ENCODE data around the gene GPR171.
A peak's percentile ranks its signal among the peaks of the same experiment; 100 is the strongest.
"Not testable (repeated sequence)": the region's sequence is repeated elsewhere in the genome, so short reads cannot be mapped to it uniquely, and the experiment has no call there.

Gene GPR171, protein sequence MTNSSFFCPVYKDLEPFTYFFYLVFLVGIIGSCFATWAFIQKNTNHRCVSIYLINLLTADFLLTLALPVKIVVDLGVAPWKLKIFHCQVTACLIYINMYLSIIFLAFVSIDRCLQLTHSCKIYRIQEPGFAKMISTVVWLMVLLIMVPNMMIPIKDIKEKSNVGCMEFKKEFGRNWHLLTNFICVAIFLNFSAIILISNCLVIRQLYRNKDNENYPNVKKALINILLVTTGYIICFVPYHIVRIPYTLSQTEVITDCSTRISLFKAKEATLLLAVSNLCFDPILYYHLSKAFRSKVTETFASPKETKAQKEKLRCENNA

DNA sequence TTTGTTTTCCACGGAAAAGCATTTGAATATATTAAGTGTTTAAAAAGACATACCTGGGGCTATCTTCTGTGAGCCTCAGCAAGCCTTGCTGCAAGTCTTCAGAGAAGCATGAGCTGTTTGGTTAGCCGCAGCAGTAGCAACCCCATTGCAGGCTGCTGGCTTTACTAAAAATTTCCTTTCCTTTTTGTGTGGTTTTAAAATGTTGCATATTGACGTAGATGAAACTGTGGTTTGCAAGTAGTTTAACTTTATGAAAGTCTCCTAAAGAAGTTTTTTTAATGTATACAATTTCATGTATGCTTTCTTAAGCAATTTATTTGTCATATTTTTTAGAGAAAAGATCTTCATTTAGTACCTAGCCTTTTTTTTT lies at the start of gene GPR171:
Gene GPR171, minus strand, starts transcription at position 166 of the 370 bp plus-strand sequence. CDS start 3,830 bp downstream, outside the sequence.
- DNase-seq (ENCODE audit: low spot score): no peak

DNA sequence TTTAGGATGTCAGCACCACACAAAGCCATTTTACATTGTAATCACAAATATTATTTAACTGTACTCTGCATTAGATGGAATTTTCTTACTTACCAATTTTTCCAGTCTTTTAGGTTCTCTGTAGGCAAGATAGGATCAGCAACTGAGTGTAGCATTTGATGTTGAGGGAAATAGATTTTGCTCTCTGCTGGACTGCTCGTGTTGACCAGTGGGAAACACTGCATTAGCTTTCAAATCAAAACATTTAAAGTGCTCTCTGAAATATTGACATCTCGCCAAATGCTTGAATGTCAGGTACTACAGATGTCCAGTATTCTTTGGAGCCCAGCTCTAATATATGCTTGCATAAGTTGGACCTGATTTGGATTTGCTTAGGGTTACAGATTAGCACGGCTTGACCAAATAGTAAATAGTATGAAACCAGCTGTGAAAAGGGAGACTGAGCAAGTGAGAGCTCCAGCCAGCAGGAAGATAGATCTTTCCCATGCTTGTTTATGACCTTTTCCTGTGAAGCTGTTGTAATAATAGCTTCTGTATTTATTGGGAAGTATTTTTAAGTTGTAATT lies 45.8 kb upstream of the GPR171 start:
- no peak for DNase-seq (ENCODE audit: low spot score)

DNA sequence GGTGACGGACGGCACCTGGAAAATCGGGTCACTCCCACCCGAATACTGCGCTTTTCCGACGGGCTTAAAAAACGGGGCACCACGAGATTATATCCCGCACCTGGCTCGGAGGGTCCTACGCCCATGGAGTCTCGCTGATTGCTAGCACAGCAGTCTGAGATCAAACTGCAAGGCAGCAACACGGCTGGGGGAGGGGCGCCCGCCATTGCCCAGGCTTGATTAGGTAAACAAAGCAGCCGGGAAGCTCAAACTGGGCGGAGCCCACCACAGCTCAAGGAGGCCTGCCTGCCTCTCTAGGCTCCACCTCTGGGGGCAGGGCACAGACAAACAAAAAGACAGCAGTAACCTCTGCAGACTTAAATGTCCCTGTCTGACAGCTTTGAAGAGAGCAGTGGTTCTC lies 39.0 kb upstream of the GPR171 start:
- DNase-seq (ENCODE audit: low spot score): not testable (repeated sequence)

DNA sequence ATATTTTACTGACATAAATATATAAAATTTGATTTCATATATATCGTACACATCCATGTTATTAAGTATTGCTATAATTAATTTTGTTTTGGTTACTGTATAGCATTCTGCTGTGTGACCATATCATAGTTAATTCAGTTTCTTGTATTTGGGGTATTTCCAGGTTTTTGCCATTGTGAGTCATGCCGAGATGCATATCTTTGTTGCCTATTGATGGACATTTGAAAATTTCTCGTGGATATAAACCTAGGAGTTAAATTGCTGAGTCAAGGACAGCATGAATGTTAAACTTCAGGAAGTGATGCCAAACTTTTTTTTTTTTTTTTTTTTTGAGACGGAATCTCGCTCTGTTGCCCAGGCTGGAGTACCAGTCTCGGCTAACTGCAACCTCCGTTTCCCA lies 33.7 kb upstream of the GPR171 start:
- no peak for DNase-seq (ENCODE audit: low spot score)

DNA sequence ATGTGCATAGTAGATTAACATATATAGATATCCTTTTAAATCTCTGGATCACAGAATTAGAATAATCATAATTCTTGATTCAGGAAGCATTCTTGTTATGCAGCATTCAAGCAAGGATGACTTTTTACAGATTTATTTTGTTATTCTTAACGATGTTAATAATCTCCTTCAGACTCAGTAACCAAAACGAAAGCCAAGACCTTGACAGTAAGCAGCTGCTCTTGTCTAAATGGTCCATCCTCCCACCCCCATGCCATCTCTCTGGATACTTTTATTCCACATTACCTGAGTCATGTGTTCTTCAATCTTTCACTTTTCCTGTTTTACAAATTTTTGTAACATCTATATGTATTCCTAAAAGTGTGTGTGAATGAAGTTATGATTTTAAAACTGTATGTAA lies 33.3 kb upstream of the GPR171 start:
- no peak for DNase-seq (ENCODE audit: low spot score)

DNA sequence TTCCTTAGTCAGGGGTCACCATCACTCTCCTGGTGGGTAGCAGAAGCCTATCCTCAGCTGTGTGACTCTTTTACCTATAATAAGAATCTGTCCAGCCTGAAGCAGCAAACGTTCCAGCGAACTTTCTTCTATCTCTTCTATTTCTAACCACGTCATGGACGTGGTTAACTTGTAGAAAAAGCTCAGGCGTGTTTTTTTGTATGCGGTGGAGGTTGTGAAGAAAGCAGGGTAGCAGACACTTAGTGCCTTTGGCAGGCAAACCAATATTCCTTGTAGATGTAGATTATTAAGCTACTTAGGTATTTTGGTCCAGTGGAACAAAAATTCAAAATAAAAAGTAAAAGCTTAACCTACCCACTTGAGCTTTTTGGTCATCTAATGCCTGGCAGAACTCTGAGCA lies 31.8 kb upstream of the GPR171 start:
- no peak for DNase-seq (ENCODE audit: low spot score)

DNA sequence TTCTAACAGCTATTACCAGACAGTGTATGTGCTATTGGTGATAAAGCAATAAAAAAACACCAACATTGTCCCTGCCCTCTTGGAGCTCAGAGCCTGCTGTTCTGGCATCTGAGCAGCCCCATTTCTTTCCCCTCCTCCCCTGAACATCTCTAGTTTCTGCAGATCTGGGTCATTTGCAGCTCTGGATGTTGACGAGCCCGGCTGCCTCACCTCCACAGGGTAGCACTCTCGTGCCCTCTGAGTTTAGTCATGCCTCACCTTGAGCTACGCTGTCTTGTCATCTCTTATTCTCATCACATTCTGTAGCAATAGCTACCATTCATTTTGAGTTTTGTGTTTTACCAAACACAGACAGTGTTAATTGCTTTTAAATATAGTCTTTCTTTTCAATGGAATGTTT lies 30.0 kb upstream of the GPR171 start:
- DNase-seq (ENCODE audit: low spot score): no peak

DNA sequence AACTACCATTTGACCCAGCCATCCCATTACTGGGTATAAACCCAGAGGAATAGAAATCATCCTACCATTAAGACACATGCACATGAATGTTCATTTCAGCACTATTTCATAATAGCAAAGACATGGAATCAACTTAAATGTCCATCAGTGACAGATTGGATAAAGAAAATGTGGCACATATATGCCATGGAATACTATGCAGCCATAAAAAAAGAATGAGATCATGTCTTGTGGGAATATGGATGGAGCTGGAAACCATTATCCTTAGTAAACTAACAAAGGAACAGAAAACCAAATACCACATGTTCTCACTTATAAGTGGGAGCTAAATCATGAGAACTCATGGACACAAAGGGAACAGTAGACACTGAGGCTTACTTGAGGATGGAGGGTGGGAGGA lies 29.4 kb upstream of the GPR171 start:
- not testable (repeated sequence) for DNase-seq (ENCODE audit: low spot score)

DNA sequence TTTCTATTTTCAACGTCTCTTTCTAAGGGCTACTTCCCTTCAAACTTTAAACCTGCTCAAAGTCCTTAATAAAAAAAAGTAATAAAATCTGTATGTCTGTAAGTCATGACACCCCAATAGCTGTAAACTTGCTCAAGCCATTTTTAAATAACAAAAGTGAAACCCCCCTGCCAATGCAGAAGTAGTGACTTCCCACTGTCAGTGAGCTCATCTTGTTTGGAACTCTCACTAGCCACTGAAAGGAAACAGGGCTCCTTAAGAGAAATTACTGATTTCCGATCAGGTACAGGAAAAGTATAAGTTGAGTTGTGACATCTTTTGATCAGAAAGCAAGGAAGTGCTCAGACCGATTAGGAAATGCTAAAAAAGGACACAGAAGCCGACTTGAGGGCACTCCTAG lies 27.6 kb upstream of the GPR171 start:
- peak; percentile 16 for DNase-seq (ENCODE audit: low spot score)

DNA sequence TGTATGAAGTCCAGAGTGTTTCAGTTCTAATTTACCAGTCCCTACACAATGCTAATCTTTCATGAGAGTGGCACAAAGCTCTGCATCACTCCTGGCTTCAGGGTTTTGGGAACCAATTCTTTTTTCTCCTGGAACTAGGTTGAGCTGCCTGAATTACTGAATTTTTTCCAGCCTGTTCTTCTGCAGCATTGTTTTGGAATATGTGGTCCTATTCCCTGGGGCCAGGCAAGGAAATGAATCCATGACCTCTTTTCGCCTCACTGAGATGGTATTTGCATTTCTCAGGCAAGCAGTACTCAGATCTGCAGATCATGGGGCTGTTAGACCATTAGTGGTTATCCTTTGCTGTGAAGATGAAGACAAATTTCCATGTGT lies 25.6 kb upstream of the GPR171 start:
- DNase-seq (ENCODE audit: low spot score): peak; percentile 4

DNA sequence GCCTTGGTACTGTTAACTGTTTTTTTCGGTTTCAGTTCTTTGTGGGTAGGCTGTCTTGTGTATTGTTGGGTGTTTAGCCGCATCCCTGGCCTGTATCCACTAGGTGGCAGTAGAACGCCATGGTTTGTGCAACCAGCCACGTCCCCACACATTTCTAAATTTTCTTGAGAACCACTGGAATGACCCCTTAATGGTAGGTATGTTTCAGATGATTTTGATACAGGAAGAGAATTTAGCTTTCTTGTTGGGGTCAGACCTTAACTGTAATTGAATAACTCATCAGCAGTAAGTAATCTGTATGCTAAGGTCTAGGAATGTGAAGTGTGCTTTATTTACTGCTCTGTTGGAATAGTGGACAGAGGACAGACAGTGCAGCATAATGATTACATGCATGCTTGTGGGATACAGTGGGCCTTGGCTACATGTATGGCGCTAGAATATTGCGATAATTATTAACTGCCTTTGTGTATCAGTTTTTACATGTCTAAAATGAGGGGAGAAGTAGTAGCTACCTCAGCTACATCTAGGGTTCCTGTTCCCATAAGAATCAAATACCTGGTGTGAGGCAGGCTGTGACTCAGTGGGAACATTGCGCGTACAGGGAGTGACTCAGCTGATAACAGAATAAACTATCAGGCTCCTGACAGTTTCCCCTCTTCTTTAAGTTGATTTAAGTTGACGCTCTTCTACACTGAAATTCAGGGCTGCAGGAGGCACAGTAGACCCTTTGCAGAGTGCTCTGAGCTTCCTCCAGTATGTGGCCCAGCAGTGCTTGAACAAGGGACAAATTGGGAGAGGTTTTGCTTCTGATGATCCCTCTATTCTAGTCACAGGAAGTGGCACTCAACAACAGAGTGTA lies 25.0 kb upstream of the GPR171 start:
- peak; percentile 91 for DNase-seq (ENCODE audit: low spot score)

DNA sequence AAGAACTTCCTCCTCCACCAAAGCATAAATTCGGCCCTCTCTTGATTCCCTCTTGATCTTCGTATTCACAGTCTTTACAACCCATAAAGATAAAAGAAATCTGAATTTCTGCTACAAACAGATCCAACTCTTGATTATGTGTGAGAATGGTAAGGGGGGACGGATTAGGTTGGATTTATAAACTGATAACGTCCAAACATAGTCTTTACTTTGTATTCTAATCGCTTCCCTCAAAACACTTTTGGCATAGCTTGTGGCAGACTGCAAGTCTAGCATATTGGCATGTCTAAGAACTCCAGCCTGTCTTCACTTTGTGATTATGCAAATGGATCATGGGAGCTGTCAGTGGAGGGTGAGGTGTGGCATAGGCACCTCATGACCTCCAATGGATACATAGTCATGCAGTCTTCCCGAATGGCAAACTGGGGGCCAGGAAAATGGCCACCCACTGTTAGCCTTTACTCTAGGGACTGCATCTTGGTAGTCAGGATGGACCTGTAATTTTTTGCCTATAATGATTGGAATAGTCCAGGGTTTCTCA lies 24.3 kb upstream of the GPR171 start:
- DNase-seq (ENCODE audit: low spot score): peak; percentile 8

DNA sequence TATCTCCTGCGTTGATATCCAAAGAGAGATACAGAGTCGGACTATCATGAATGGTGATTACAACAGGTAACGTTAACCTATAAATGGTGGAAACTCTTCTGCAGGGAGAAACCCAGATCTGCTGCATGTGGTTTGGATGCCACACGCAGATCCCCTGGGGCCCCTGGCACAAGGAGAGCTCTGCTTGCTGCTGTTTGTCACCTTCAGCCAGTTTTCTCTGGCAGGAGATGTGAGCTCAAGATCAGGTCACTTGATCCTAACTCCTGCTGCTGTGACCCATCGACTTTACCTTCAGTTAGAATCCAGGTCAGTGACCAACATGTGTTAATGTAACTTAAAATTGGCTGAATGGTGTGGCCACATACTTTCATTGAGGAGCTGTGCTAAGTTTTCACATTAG lies 23.8 kb upstream of the GPR171 start:
- no peak for DNase-seq (ENCODE audit: low spot score)

DNA sequence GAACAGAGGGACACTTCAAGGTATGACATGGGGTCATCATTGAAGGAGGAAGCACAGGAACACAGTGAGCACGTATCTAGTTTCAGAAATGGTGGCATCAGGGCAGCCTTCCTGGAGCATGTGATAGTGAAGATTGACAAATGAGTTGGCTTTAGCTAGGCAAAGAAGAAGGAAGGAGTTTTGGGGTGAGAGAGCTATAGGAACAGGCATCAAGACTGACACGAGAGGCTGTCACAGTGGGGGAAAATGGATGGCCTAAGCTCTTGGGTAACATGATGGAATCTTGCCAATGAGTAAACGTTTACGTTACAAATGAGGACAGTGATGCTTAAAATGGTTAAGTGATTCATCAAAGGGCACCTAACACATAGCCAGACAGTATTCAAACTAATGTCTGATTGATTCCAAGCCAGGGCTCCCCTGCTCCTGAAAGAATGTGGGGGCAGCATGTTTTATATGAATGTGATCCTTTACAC lies 23.1 kb upstream of the GPR171 start:
- no peak for DNase-seq (ENCODE audit: low spot score)

DNA sequence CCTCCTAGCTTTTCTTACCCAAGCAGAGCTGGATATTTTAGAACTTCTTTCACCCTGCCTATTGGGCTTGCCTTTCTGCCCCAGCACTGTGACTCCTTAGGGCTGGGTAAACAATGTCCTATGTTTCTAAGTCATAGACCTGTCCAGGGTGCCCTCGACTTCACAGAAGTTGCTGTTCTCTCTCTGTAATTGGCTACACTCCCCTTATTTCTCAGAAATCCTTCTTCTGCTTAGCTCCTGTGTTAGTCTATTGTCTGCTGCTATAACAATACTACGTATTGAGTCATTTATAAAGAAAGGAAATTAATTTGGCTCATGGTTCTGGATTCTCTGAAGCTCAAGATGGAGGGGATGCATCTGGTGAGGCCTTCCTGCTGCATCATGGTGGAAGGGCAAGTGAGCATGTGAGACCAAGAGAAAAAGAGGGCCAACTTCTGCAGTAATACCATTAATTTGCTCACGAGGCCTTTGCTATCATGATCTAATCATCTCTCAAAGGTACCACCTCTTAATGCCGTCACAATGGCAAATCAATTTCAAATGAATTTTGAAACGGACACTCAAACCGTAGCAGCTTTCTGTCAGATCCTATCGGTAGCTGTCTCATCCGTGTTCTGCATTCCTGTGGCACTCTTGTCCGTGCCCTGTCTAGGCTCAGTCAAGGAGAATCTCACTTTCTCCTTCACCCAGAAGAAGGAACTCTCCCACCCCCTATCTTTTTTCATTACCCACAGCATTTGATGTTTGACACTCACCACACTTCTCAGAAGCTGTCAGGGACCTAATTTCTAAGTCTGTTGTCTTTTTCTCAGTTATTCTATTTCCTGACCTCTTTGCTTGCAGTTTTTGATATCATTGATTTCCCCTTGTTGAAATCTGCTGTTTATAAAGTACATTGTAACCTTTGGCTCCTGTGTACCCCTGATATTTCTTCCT lies 22.3 kb upstream of the GPR171 start:
- no peak for DNase-seq (ENCODE audit: low spot score)

DNA sequence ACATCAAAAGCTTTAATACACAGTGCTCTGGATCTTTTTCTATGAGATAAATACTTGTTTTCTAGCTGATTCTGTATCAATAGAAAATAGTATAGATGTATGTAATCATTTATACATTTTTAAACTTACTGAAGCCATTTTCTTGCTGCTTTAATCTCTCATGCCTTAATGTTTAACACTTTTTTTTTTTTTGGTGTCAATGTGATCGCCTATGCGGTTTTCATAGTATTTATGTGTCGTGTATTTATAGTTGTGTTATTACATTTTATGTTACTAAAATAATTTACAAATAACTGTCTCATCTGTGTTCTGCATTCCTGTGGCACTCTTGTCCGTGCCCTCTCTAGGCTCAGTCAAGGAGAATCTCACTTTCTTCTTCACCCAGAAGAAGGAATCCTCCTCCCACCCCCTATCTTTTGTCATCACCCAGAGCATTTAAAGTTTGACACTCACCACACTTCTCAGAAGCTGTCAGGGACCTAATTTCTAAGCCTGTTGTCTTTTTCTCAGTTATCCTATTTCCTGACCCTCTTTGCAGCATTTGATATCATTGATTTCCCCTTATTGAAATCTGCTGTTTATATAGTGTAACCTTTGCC lies 21.4 kb upstream of the GPR171 start:
- no peak for DNase-seq (ENCODE audit: low spot score)

DNA sequence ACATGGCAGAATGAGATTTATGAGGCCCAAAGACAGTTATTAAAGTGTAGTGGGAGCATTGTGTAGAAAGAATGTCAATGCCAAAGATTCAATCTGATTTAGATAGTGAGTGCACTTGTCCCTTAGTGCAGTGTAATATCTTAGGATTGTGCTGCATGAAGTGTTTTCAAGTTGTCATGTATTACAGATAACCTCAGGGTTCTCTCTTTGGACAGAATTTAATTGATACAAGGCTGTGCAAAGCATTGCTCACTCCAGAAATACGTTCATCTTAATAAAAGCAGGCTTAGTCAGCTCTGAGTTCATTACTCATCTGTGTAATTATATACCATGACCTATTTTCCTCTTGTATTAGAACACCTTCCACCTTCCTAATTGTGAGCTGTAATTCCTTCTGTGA lies 16.0 kb upstream of the GPR171 start:
- no peak for DNase-seq (ENCODE audit: low spot score)

DNA sequence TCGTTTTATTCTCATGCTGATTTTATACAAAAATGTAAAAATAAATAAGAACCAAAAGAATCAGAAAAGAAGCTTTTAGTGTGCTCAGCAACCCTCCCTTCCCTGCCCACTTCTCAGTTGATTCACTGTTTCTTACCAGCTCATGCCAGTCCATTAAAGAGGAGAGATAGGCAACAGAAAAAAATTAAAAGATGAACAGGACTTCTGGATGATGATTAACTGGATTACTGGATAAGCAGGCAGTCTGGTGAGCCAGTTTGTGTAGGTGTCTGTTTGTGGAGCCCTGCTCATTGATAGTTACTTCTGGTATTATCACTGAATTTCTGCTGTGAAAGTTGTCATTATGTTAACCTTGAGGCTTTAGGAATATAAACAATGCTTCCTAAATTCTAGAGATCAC lies 15.1 kb upstream of the GPR171 start:
- DNase-seq (ENCODE audit: low spot score): peak; percentile 16

DNA sequence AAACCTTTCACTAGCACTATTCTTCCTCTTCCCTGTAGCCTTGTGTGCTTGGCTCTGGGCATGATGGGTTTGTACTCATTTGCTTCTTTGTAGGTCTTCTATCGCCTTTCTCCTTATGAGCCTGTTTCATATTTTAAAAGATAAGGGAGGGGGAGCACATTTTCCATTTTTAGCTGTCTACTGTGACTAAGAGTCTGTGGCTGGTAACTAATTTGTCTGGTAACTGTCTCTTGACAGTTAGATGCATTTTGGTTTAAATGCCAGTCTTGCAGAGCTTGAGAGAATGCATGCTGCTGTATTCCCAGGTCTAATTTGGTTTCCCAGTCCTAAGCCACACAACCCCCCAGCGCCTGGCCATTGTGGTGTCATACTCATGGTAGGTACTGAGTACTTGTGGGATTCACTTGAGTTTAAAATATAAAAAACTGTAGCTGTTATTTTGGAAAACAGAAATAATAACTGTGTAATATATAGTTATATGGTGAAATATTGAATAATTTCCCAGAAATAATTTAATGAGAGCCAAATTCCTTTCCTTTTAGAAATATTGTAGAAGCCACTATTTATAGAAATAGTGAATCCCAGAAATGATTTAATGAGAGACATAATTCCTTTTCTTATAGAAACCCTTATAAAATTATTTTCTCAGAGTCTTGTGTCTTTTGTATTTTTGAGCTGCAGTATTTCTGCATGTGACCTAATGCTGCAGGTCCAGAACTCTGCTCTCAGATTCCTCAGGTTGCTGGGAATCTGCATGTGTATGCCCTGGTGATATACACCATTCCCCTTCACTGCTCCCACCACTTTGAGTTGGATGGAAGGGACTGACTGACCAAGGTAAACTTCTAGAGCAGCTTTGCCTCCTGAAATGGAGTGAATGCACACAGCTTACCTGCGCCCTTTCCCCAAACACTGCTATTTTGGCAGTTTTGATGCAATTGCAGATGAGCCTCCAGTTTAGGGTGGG lies 13.9 kb upstream of the GPR171 start:
- peak; percentile 8 for DNase-seq (ENCODE audit: low spot score)

DNA sequence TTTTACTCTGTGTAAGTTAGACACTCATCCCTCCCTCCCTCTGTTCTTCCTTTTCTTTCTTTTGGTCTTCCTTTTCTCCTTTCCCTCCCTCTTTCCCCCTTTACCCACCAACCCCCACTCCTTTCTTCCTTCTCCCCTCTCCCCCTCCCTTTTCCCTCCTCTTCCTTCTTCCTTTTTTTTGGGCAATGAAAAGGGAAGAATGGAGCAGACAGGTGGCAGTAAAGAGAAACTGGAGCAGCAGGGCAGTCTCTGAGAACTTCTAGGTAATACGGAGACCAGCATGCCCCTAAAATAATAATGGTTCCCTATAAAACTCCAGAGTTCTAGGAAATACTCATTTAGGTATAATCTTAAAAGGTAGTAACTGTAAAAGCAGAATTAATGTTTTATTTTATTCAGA lies 11.4 kb upstream of the GPR171 start:
- DNase-seq (ENCODE audit: low spot score): no peak

Data from Ammon's horn (tissue), 1 donor.